Endothelial cell of umbilical vein (primary cell): ENCODE data around the gene HES1. TPM values are rescaled to one million over a fixed set of nuclear protein-coding genes. Genes with fewer than 3 reads are reported as not detected.

Experiments used
- BruUV-seq: library from RNA; stranded (reverse); fragments of 400-500 nt; replicated peaks from 2 replicates; lab custom pipeline; 2021; lab: Mats Ljungman, UMichigan
- CTCF ChIA-PET: fragments of 300-600, 350-600 bp; sonication (Branson Sonifier 250); formaldehyde crosslinking; loops from one replicate; lab custom pipeline; 2021; ENCODE audit warnings: antibody characterized with exemption, inconsistent platforms; lab: Charles Lee
- POLR2A ChIA-PET: fragments of 300-600, 350-600 bp; sonication (Branson Sonifier 250); formaldehyde crosslinking; loops from one replicate; lab custom pipeline; 2021; ENCODE audit warnings: antibody characterized with exemption, inconsistent platforms; lab: Charles Lee
- DNase-seq: peaks from one replicate; pipeline ENCODE4 v3.0.0-alpha.2; 2011; ENCODE audit warnings: low read depth, low spot score
- FAIRE-seq: peaks from 2 replicates; lab custom pipeline; 2011; peaks lifted over from hg19 to GRCh38; lab: Jason Lieb, UNC
- H2AFZ ChIP-seq: 2 replicates; pipeline ENCODE4 v1.6.0; 2012; ENCODE audit warnings: low read depth, low read length, control low read depth, inconsistent platforms
- H3K27ac ChIP-seq: 2 replicates; pipeline ENCODE4 v1.5.1; 2011; ENCODE audit warnings: low read depth, mild to moderate bottlenecking, control low read depth, low read length, moderate library complexity; ENCODE audit not compliant: insufficient read depth
- H3K27me3 ChIP-seq, 2 experiments: 2 replicates each; pipeline versions ENCODE4 v1.6.0 to v1.6.1; 2011; ENCODE audit warnings: low read length in 2 of 2, mixed read lengths in 1 of 2; ENCODE audit not compliant: control insufficient read depth in 2 of 2, insufficient read depth in 2 of 2
- H3K36me3 ChIP-seq, 2 experiments: 2 replicates in 1 of 2; 3 replicates in 1 of 2; pipeline ENCODE4 v1.5.1; 2011; ENCODE audit warnings: low read length in 2 of 2, mild to moderate bottlenecking in 1 of 2, moderate library complexity in 1 of 2; ENCODE audit not compliant: control insufficient read depth in 2 of 2, insufficient read depth in 2 of 2; ENCODE audit errors: extremely low read depth in 1 of 2
- H3K4me1 ChIP-seq: 3 replicates; pipeline ENCODE4 v1.5.1; 2011; ENCODE audit warnings: mild to moderate bottlenecking, low read length; ENCODE audit not compliant: control insufficient read depth, insufficient read depth; ENCODE audit errors: extremely low read depth
- H3K4me2 ChIP-seq: 2 replicates; pipeline ENCODE4 v1.6.1; 2011; ENCODE audit warnings: low read length, control low read depth, mixed read lengths; ENCODE audit not compliant: insufficient read depth
- H3K4me3 ChIP-seq, 3 experiments: fragments of 200-600 bp in 1 of 3; sonication (generic), shearing (Covaris generic) in 1 of 3; replicated peaks in 1 of 3; 2 replicates each; pipeline ENCODE4 v1.5.1; 2011 to 2016; ENCODE audit warnings: control low read depth in 3 of 3, low read length in 3 of 3, mild to moderate bottlenecking in 2 of 3, inconsistent platforms in 1 of 3, low read depth in 1 of 3, moderate library complexity in 1 of 3; ENCODE audit not compliant: insufficient read depth in 1 of 3
- H3K79me2 ChIP-seq: 2 replicates; pipeline ENCODE4 v1.6.0; 2012; ENCODE audit warnings: low read length, inconsistent platforms; ENCODE audit not compliant: control insufficient read depth, insufficient read depth
- H3K9ac ChIP-seq: replicated peaks from 2 replicates; pipeline ENCODE3; 2011; ENCODE audit warnings: low read length, control low read depth; ENCODE audit not compliant: insufficient read depth; ENCODE audit errors: extremely low read depth
- H3K9me1 ChIP-seq: replicated peaks from 3 replicates; pipeline ENCODE4 v1.6.0; 2011; ENCODE audit warnings: mild to moderate bottlenecking, low read length; ENCODE audit not compliant: control insufficient read depth, insufficient read depth; ENCODE audit errors: extremely low read depth
- H3K9me3 ChIP-seq: replicated peaks from 2 replicates; pipeline ENCODE4 v1.5.1; 2012; ENCODE audit warnings: low read length, inconsistent platforms; ENCODE audit not compliant: control insufficient read depth, insufficient read depth
- H4K20me1 ChIP-seq: replicated peaks from 2 replicates; pipeline ENCODE3; 2011; ENCODE audit warnings: mild to moderate bottlenecking, low read length; ENCODE audit not compliant: control insufficient read depth, insufficient read depth; ENCODE audit errors: extremely low read depth
- CTCF ChIP-seq, 2 donors: IDR thresholded peaks; 1 replicate in 1 of 2; 2 replicates in 1 of 2; pipeline ENCODE4 v1.5.1; 2011; ENCODE audit warnings: low read length in 2 of 2, mild to moderate bottlenecking in 2 of 2, moderate library complexity in 2 of 2, control low read depth in 1 of 2, inconsistent platforms in 1 of 2, low read depth in 1 of 2; ENCODE audit not compliant: insufficient read depth in 1 of 2; ENCODE audit errors: extremely low read depth in 1 of 2
- EZH2 ChIP-seq: IDR thresholded peaks from 2 replicates; pipeline ENCODE4 v1.6.1; 2012; ENCODE audit warnings: borderline replicate concordance, low read depth, mild to moderate bottlenecking, moderate library complexity, low read length, inconsistent platforms; ENCODE audit not compliant: severe bottlenecking
- FOS ChIP-seq: IDR thresholded peaks from 2 replicates; pipeline ENCODE4 v1.6.1; 2011; ENCODE audit warnings: mild to moderate bottlenecking, low read length, moderate library complexity, borderline replicate concordance; ENCODE audit not compliant: insufficient read depth
- GATA2 ChIP-seq: IDR thresholded peaks from 2 replicates; pipeline ENCODE4 v1.7.0; 2011; ENCODE audit warnings: low read depth, mild to moderate bottlenecking, moderate library complexity, mixed read lengths, low read length; ENCODE audit not compliant: insufficient read length, insufficient read depth
- JUN ChIP-seq: IDR thresholded peaks from 2 replicates; pipeline ENCODE4 v1.6.1; 2011; ENCODE audit warnings: borderline replicate concordance, low read depth; ENCODE audit not compliant: insufficient read length, insufficient read depth
- MAX ChIP-seq: IDR thresholded peaks from 2 replicates; pipeline ENCODE4 v1.6.1; 2011; ENCODE audit not compliant: insufficient read depth, insufficient read length
- MYC ChIP-seq: IDR thresholded peaks from one replicate; pipeline ENCODE4 v1.6.1; 2011; ENCODE audit warnings: mild to moderate bottlenecking, low read depth, low read length
- POLR2A ChIP-seq: IDR thresholded peaks from 2 replicates; pipeline ENCODE4 v1.6.1; 2012; ENCODE audit warnings: low read depth, mild to moderate bottlenecking, control low read depth, low read length
- POLR2AphosphoS5 ChIP-seq: IDR thresholded peaks from 2 replicates; pipeline ENCODE4 v1.6.1; 2012; ENCODE audit warnings: low read depth, mild to moderate bottlenecking, control low read depth, low read length, moderate library complexity; ENCODE audit not compliant: insufficient read depth
- dilution Hi-C: fragments of 300-500 bp; cut with MboI; formaldehyde crosslinking; loops from one replicate; pipeline ENCODE4 v1.15.0; 2019; ENCODE audit warnings: low sequenced_read_pairs; ENCODE audit not compliant: extremely low pct_ligation_motif_present
- intact Hi-C: fragments of 100-400 bp; cut with micrococcal nuclease; formaldehyde crosslinking; loops from one replicate; pipeline ENCODE4 v1.10.0; 2022
- polyA plus RNA-seq, 4 experiments: library from polyadenylated mRNA; depleted of rRNA in 3 of 4; stranded (reverse) in 3 of 4; unstranded in 1 of 4; fragments of >200 nt; gene quantifications; 2 replicates each; pipeline versions ENCODE4 v1.2.1 to v1.2.3, GENCODE V29; 2011 to 2012; ENCODE audit warnings: missing spikeins in 1 of 4
- total RNA-seq: library from RNA; stranded (reverse); gene quantifications from 2 replicates; pipeline ENCODE4 v1.2.3, GENCODE V29; 2021

The HES1 gene
- total and polyA plus RNA-seq, 2 donors (not counting 3 experiments of a cell fraction or from before 2014, with no cell fraction given): 42.0 to 210 TPM

- FAIRE-seq (no peak), DNase-seq (no peak)
- Histone ChIP-seq H3K4me2 (no peak overlapping the region), H3K9me3 (no peaks in the 10 kb centered on the region), H3K9me1 (no peaks in the 10 kb centered on the region), H3K79me2 (no peaks in the 10 kb centered on the region), H2AFZ (no peak overlapping the region), H3K36me3 (no peaks in the 10 kb centered on the region), H3K27me3 (peaks cover 18 to 25% of the 10 kb centered on the region in 2 experiments), H3K27ac (no peak overlapping the region), H3K4me1 (peaks cover 11% of the 10 kb centered on the region), H4K20me1 (no peaks in the 10 kb centered on the region), H3K9ac (no peak overlapping the region), H3K4me3 (no peak overlapping the region)
- ChIA-PET CTCF (interaction anchor here (0.8 to 2.1 kb wide), 4 partner anchors 100 to 385 kb away, joined by 3 to 5 read pairs (median 4); no protein-coding TSS in a partner anchor), POLR2A (no interaction called here)
- BruUV-seq: no TSS peak
- intact Hi-C loops (no loop called here), dilution Hi-C loops (no loop called here)
- TF ChIP-seq GATA2 (no peak), FOS (no peak), JUN (no peak), POLR2AphosphoS5 (no peak), MAX (no peak), MYC (no peak), CTCF (IDR thresholded peaks at IDR 0.05; ENCODE audit: extremely low read depth in 1 of 2, insufficient read depth in 1 of 2, low read depth in 1 of 2, low read length in 2 of 2) (no peak), POLR2A (no peak), EZH2 (no peak)
These were observed 29.5 kb downstream of the HES1 start for GRCh38 chr3:194165271-194166018.
